Stimulated activated CD4-positive, alpha-beta T cell treated with anti-CD3 and anti-CD28 coated beads, Interleukin-12 subunit alpha, Interleukin-12 subunit beta, amount 100 ng/mL, for 4 hours (primary cell): ENCODE measurements around the gene RCN2.

Source experiments
- DNase-seq: peaks from one replicate; pipeline ENCODE4 v3.0.0-alpha.2; 2020

RCN2 gene

DNA sequence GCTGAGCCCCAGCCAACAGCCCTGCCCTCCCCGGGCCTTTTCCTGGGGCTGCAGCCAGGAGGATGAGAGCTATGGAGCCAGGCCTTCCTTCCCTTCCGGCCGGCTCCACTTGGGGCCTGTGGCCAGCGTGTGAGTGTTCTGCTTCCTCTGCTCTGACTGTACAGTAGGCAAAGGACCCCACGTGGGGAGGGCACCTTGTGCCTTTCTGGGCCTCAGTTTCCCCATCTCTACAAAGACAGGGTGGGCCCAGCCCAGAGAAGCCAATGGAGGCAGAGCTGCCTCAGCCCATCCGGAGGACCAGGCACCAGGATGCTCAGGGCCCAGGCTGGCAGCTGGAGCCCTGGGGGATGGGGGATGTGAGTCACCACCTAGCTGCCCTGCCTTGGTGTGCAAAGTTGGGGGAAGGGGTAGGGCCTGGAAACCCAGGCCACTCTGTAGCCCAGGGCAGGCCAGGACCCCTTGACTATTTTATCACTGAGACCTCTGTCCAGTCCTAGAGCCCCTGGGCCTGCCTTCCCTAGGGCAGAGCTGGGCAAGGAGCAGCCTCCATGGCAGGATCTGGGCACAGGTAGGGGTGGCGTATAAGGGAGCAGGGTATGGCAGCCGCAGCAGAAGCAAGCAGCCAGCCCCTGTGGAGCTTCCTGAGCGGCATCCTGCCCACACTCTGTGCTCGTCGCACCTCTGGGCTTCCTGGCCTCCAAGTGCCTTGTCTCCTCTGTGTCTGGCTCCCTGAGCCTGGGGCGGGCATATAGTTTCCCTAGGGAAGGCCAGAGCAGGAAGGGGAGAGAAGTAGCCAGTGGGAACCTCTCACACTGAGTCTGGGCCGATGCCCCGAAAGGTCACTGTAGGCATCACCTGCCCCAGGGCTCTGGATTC is 65.2 kb downstream of the RCN2 start:
- peak; percentile 58 for DNase-seq

- DNase-seq = no peak
Measured at GRCh38 chr15:76998663-76999285, 67.2 kb downstream of the RCN2 start.

- DNase-seq = no peak
Measured at GRCh38 chr15:76999996-77000395, 68.4 kb downstream of the RCN2 start.

DNA sequence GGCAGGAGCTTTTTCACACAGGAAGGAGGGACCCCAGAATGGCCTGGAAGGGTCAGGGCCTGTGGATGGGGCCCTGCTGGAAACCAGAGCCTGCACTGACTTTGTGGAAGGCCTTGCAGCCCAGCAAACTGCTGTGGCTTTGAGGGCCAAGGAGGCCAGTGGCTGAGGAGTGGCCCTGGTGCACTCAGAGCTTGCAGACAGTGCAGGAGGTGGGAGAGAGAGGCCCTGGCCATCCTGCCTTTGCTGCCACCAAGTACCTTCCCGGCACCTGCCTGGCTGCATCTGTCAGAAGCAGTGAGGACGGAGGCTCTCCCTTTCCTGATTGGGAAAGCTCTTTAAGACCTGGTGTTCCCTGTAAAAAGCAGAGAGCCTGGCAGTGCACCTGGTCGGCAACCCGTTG is 69.8 kb downstream of the RCN2 start:
- no peak for DNase-seq

DNA sequence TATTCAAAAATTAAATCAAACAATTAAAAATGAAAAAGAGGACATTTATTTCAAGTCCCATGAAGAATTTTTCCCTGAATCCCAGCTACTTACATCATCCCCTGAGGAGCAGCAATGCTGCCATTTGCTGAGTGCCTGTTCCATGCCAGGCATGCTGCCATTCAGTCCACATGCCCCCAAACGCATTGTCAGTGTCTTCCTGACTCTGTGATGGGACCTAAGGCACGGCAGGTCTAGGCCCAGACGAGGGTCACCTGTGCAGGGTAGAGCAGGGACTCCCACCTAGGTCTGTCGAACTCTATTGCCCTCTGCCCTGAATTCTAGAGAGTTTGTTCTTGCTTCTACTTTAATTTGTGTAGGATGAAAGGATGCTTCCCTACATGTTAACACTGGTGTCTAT is 70.4 kb downstream of the RCN2 start:
- DNase-seq = no peak

GRCh38 chr15:77002436-77002835 is 70.9 kb downstream of the RCN2 start:
- DNase-seq = no peak

GRCh38 chr15:77002954-77003912 is 71.7 kb downstream of the RCN2 start:
- peak; percentile 62 for DNase-seq
